22Rv1 (cell line): ENCODE data around the gene MSRB1.

Source experiments
- CTCF ChIP-seq: fragments of 450-650 bp; IDR thresholded peaks from 2 replicates; pipeline ENCODE4 v1.5.1; 2017; ENCODE audit warnings: mild to moderate bottlenecking
- ZFX ChIP-seq: fragments of 450-650 bp; IDR thresholded peaks from 2 replicates; pipeline ENCODE4 v1.6.1; 2017; ENCODE audit warnings: antibody characterized with exemption, borderline replicate concordance

- TF ChIP-seq CTCF = peak; percentile 58
- TF ChIP-seq ZFX = no peak
Observed at GRCh38 chr16:1963806-1964505, 21.0 kb upstream of the MSRB1 start.
